Ishikawa (cell line): Measurements from ENCODE around the gene MYL5.

Experiments used
- CEBPB ChIP-seq: IDR thresholded peaks from 2 replicates; pipeline ENCODE4 v1.6.1; 2012
- CREB1 ChIP-seq: IDR thresholded peaks from 2 replicates; pipeline ENCODE4 v1.6.1; 2012; ENCODE audit warnings: low read depth
- EGR1 ChIP-seq: IDR thresholded peaks from 2 replicates; pipeline ENCODE4 v1.6.1; 2012
- FOXM1 ChIP-seq: IDR thresholded peaks from 2 replicates; pipeline ENCODE4 v1.6.1; 2012; ENCODE audit warnings: low read depth, borderline replicate concordance
- NFIC ChIP-seq: IDR thresholded peaks from 2 replicates; pipeline ENCODE4 v1.6.1; 2012
- RAD21 ChIP-seq: IDR thresholded peaks from 2 replicates; pipeline ENCODE4 v1.6.1; 2012; ENCODE audit warnings: low read depth
- TAF1 ChIP-seq: IDR thresholded peaks from 2 replicates; pipeline ENCODE4 v1.6.1; 2012; ENCODE audit warnings: low read depth, mild to moderate bottlenecking
- TCF12 ChIP-seq: IDR thresholded peaks from 2 replicates; pipeline ENCODE4 v1.6.1; 2012; ENCODE audit warnings: low read depth
- TEAD4 ChIP-seq: IDR thresholded peaks from 2 replicates; pipeline ENCODE4 v1.6.1; 2012
- YY1 ChIP-seq: IDR thresholded peaks from 2 replicates; pipeline ENCODE4 v1.6.1; 2012; ENCODE audit warnings: low read depth
- ZBTB7A ChIP-seq: IDR thresholded peaks from 2 replicates; pipeline ENCODE4 v1.6.1; 2012; ENCODE audit warnings: low read depth
- TF ChIP-seq, protein P1 (sequence below): IDR thresholded peaks from 2 replicates; pipeline ENCODE4 v1.6.1; 2012; ENCODE audit warnings: low read depth, mild to moderate bottlenecking
- TF ChIP-seq, protein P2 (sequence below): IDR thresholded peaks from 2 replicates; pipeline ENCODE4 v1.6.1; 2012
- TF ChIP-seq, protein P3 (sequence below): IDR thresholded peaks from 2 replicates; pipeline ENCODE4 v1.6.1; 2012

Gene MYL5

DNA sequence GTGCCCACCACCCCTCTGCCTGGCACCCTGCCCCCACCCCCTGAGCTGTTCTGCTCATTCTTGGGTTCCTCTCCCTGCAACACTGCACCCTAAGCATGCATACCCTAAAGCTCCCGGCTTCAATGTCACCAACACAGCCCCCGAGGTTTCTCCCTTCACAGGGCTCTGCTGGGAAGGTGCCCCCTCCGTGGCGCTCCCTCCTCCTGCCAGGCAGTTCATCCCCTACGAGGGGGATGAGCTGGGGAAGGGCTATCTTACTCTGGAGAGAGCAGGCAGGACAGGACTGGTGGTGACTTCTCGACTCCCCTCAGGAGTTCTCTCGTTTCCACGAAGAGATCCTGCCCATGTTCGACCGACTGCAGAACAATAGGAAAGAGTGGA is 6.8 kb upstream of the MYL5 start:
- TF ChIP-seq EGR1: no peak
- TF ChIP-seq NFIC: no peak
- TF ChIP-seq CEBPB: no peak
- TF ChIP-seq, protein P1, sequence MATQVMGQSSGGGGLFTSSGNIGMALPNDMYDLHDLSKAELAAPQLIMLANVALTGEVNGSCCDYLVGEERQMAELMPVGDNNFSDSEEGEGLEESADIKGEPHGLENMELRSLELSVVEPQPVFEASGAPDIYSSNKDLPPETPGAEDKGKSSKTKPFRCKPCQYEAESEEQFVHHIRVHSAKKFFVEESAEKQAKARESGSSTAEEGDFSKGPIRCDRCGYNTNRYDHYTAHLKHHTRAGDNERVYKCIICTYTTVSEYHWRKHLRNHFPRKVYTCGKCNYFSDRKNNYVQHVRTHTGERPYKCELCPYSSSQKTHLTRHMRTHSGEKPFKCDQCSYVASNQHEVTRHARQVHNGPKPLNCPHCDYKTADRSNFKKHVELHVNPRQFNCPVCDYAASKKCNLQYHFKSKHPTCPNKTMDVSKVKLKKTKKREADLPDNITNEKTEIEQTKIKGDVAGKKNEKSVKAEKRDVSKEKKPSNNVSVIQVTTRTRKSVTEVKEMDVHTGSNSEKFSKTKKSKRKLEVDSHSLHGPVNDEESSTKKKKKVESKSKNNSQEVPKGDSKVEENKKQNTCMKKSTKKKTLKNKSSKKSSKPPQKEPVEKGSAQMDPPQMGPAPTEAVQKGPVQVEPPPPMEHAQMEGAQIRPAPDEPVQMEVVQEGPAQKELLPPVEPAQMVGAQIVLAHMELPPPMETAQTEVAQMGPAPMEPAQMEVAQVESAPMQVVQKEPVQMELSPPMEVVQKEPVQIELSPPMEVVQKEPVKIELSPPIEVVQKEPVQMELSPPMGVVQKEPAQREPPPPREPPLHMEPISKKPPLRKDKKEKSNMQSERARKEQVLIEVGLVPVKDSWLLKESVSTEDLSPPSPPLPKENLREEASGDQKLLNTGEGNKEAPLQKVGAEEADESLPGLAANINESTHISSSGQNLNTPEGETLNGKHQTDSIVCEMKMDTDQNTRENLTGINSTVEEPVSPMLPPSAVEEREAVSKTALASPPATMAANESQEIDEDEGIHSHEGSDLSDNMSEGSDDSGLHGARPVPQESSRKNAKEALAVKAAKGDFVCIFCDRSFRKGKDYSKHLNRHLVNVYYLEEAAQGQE: no peak
- no peak for TF ChIP-seq CREB1

DNA sequence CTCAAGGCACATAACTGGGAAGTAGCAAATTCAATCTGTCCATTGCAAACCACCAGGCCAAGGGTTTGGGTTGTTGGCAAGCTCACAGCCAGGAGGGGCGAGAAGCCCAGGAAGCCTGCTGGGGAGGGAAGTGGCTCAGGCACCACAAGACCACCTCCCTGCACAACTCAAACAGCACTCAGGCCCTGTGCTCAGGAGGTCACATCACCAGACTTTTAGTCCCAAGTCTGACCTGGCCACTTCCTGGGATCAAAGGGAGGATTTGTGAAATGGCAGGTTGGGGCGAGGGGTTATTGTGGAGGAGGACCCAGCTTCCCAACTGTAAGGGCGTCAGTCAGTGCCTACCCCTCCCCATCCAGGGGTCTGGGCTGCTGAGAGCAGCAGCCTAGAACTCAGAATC is 2.6 kb upstream of the MYL5 start:
- TF ChIP-seq CREB1 (no peak), TEAD4 (no peak), YY1 (no peak), TAF1 (no peak), NFIC (no peak), EGR1 (no peak), CEBPB (no peak), RAD21 (no peak), TCF12 (no peak)
- TF ChIP-seq, protein P1: no peak
- TF ChIP-seq, protein P2, sequence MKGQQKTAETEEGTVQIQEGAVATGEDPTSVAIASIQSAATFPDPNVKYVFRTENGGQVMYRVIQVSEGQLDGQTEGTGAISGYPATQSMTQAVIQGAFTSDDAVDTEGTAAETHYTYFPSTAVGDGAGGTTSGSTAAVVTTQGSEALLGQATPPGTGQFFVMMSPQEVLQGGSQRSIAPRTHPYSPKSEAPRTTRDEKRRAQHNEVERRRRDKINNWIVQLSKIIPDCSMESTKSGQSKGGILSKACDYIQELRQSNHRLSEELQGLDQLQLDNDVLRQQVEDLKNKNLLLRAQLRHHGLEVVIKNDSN: no peak

DNA sequence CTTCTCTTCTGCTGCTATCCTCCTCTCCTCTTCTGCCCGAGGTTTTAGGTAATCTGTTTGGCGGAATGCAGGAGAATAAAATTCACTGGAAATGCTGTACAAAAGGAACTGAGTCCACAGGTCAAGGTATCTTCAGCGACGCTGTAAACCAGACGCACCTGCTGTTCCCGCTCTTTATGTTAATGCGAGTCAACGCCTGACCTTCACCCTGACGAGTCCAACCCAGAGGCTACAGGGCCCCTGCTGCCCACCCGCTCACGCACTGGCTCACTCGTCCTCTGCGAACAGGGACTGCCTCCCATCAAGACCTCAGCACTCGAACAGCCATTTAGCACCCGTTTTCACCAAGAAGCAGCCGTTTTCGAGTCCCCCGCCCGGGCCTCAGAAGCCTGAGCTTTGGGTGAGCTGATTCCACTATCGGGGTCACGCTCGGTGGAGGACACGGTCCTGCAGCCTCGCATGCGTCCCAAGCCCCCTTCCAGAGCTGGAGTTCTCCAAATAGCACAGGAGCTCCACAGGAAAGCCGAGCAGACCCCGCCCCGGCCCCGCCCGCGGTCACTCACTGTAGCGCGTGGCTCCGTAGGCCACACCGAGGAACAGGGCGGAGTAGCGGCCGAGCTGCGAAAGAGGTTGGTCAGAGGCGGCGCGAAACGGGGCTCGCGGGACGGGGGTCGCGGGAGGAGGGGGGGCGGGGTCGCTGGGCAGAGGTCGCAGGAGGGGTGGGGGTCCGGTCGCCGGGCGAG is 822 bp upstream of the MYL5 start:
- no peak; the same call in 1 of the 2 replicates for TF ChIP-seq TCF12
- TF ChIP-seq, protein P1: no peak
- TF ChIP-seq TAF1: no peak
- TF ChIP-seq RAD21: no peak
- TF ChIP-seq CEBPB: no peak
- TF ChIP-seq YY1: no peak
- TF ChIP-seq, protein P2: no peak
- TF ChIP-seq EGR1: no peak
- no peak for TF ChIP-seq FOXM1
- TF ChIP-seq, protein P3, sequence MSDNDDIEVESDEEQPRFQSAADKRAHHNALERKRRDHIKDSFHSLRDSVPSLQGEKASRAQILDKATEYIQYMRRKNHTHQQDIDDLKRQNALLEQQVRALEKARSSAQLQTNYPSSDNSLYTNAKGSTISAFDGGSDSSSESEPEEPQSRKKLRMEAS: no peak; the same call in 1 of the 2 replicates
- no peak for TF ChIP-seq CREB1

DNA sequence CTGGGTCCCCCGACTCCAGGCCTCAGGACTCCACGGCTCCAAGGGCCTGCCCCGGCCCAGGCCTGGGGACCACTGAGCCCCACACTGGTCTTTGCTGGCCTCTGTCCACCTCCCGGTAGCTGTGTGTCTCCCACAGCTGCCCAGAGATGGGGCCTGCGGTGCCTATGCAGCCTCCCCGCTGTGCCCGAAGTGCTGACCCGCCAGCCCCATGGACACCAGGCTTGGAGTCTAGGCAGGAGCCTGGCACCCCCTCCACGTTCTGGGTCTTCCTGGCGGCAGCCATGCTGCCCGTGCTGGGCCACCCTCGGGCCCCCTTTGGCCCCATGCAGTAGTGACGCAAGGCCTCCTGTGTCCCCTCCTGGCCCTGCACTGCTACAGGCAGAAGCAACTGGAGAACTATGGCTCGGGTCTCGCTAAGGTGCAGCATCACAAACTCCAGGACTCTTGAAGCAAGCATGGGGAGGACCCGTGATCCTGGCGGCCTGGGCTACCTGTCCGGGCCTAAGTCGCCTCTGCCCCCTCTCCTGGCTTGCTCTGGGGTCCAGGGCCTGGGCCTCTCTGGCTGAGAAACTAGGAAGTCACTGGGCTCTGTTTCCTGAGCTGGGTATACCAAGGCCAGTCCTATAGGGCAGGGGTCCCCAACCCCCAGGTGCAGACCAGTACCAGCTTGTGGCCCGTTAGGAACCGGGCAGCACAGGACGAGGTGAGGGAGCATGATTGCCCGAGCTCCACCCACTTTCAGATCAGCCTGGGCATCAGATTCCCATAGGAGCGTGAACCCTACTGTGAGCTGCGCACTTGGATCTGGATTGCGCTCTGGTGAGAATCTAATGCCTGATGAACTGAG is 917 bp downstream of the MYL5 start:
- TF ChIP-seq EGR1 (no peak), TAF1 (no peak), ZBTB7A (no peak), CEBPB (no peak), RAD21 (no peak), TCF12 (no peak), FOXM1 (no peak)
- TF ChIP-seq, protein P2: no peak
